SK-N-SH (cell line): ENCODE data around the gene TMEM209.
"Not testable (repeated sequence)": the region's sequence is repeated elsewhere in the genome, so short reads cannot be mapped to it uniquely, and the experiment has no call there.

Experiments used
- CTCF ChIP-seq: fragments of 200-600 bp; sonication (generic); IDR thresholded peaks from 2 replicates; pipeline ENCODE4 v1.6.1; 2017; ENCODE audit warnings: antibody characterized with exemption, mild to moderate bottlenecking, moderate library complexity
- MAX ChIP-seq: IDR thresholded peaks from 2 replicates; pipeline ENCODE4 v1.4.0; 2012; ENCODE audit warnings: low read depth
- MXI1 ChIP-seq: IDR thresholded peaks from 2 replicates; pipeline ENCODE4 v1.6.1; 2012; ENCODE audit warnings: mild to moderate bottlenecking, low read depth, low read length, improper control_type of control experiment
- RAD21 ChIP-seq: IDR thresholded peaks from 2 replicates; pipeline ENCODE4 v1.6.1; 2012; ENCODE audit warnings: mild to moderate bottlenecking, low read length
- REST ChIP-seq: IDR thresholded peaks from 2 replicates; pipeline ENCODE4 v1.6.1; 2012; ENCODE audit warnings: mild to moderate bottlenecking, low read depth, low read length, moderate library complexity
- SIN3A ChIP-seq: IDR thresholded peaks from 2 replicates; pipeline ENCODE4 v1.6.1; 2012; ENCODE audit warnings: low read depth, mild to moderate bottlenecking, low read length, moderate library complexity, borderline replicate concordance
- TEAD4 ChIP-seq: IDR thresholded peaks from 2 replicates; pipeline ENCODE4 v1.4.0; 2012; ENCODE audit warnings: mild to moderate bottlenecking, borderline replicate concordance; ENCODE audit not compliant: insufficient read depth

GRCh38 chr7:130248842-130249241 lies 43.6 kb upstream of the TMEM209 start:
- TF ChIP-seq TEAD4, SIN3A, CTCF, RAD21, MAX, REST, MXI1: not testable (repeated sequence)
